Prostate gland (tissue), 2 donors: ENCODE measurements around the gene DCHS2.

ENCODE experiments used
- POLR2A ChIP-seq: fragments of 450-650 bp; IDR thresholded peaks from one replicate; pipeline ENCODE4 v1.6.1; 2016; ENCODE audit warnings: antibody characterized with exemption, mild to moderate bottlenecking
- POLR2AphosphoS5 ChIP-seq: sonication (generic); formaldehyde crosslinking; IDR thresholded peaks from one replicate; pipeline ENCODE4 v1.6.1; 2017; ENCODE audit warnings: antibody characterized with exemption
- TF ChIP-seq, protein P1 (sequence below), 4 experiments: fragments of 200-600 bp in 2 of 4; fragments of 450-650 bp in 2 of 4; sonication (generic) in 2 of 4; IDR thresholded peaks; 1 replicate in 3 of 4; 2 replicates in 1 of 4; pipeline ENCODE4 v1.5.1; 2016 to 2019; ENCODE audit warnings: antibody characterized with exemption in 4 of 4, mild to moderate bottlenecking in 2 of 4, moderate library complexity in 2 of 4

DNA sequence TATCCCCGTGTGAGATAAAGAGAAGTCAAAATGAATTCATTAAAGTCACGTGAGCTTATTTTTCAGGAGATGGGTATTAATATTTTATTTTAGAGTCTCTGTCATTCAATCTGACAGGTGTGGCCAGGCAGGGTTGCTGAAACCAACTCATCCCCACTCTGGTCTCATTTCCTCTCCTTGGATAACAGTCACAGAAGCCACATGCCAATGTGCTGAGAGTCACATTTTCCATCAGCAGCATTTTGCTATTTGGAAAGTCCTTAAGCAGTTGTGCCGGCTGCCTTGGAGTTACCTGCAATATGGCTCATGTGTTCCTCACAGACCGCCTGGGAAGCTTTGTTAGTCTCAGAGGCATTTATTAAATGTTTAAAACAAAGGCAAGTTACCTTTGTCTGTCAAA lies 302.3 kb downstream of the DCHS2 start:
- TF ChIP-seq POLR2A = no peak
- TF ChIP-seq, protein P1, sequence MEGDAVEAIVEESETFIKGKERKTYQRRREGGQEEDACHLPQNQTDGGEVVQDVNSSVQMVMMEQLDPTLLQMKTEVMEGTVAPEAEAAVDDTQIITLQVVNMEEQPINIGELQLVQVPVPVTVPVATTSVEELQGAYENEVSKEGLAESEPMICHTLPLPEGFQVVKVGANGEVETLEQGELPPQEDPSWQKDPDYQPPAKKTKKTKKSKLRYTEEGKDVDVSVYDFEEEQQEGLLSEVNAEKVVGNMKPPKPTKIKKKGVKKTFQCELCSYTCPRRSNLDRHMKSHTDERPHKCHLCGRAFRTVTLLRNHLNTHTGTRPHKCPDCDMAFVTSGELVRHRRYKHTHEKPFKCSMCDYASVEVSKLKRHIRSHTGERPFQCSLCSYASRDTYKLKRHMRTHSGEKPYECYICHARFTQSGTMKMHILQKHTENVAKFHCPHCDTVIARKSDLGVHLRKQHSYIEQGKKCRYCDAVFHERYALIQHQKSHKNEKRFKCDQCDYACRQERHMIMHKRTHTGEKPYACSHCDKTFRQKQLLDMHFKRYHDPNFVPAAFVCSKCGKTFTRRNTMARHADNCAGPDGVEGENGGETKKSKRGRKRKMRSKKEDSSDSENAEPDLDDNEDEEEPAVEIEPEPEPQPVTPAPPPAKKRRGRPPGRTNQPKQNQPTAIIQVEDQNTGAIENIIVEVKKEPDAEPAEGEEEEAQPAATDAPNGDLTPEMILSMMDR (IDR thresholded peaks at IDR 0.05) = no peak
- TF ChIP-seq POLR2AphosphoS5 = no peak
